ENCODE measurements around the gene NT5DC3. TPM values are rescaled to one million over a fixed set of nuclear protein-coding genes. Genes with fewer than 3 reads are reported as not detected.

The NT5DC3 gene
- total RNA-seq, 4 donors from 2014 or later = 12.7 to 16.7 (median 16.2) TPM

DNA sequence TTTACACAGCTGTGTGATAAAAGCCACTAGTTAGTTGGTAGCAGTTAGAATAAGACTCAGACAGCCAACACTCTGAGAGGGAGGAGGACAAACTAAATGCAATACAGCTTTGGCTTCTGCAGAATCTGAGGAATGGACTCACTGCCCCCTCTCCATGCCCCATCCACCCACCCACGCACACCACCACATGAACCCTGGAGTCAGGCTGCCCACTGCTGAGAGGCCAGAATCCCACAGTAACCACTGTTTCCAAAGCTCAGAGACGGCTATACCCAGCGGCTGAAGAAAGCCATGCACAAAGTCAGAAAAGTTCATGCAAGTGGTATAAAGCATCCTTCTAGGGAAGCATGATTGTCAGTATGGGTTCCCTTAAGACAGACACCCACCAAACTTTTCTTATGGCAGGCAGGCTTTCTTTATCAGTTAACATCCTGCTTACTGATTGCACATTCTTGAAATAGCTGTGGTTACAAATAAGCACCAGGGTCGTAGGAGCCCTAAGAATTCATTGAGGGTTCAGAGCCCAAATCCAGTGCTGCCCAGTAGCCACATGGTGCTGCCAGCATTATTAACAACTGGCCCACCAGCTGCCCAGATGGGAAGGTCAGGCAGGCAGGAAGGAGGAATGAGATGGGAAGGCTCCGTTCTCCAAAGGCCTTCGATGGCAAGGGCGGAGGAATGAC lies 61.5 kb downstream of the NT5DC3 start:
- WGBS, 2 donors = 44 to 54% methylated on average over 7 of the region's 7 CpGs
- TF ChIP-seq POLR2A (IDR thresholded peaks at IDR 0.05) (no peak), EP300 (IDR thresholded peaks at IDR 0.05) (no peak)
- TF ChIP-seq, protein P1, sequence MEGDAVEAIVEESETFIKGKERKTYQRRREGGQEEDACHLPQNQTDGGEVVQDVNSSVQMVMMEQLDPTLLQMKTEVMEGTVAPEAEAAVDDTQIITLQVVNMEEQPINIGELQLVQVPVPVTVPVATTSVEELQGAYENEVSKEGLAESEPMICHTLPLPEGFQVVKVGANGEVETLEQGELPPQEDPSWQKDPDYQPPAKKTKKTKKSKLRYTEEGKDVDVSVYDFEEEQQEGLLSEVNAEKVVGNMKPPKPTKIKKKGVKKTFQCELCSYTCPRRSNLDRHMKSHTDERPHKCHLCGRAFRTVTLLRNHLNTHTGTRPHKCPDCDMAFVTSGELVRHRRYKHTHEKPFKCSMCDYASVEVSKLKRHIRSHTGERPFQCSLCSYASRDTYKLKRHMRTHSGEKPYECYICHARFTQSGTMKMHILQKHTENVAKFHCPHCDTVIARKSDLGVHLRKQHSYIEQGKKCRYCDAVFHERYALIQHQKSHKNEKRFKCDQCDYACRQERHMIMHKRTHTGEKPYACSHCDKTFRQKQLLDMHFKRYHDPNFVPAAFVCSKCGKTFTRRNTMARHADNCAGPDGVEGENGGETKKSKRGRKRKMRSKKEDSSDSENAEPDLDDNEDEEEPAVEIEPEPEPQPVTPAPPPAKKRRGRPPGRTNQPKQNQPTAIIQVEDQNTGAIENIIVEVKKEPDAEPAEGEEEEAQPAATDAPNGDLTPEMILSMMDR (IDR thresholded peaks at IDR 0.05) = no peak
- no peaks in the 10 kb centered on the region for H3K27me3 ChIP-seq
- no peak overlapping the region for H3K4me3 ChIP-seq
- H3K36me3 ChIP-seq = peaks cover 0 to 62% (median 0%) of the 10 kb centered on the region in 3 donors
- peak overlapping the region in 2 of 4 donors; percentile 54 to 71 for H3K27ac ChIP-seq
- peaks cover 0 to 30% (median 5%) of the 10 kb centered on the region in 4 donors for H3K4me1 ChIP-seq
- no peak for DNase-seq (ENCODE audit: low spot score in 2 of 2)
- H3K9me3 ChIP-seq = no peaks in the 10 kb centered on the region

DNA sequence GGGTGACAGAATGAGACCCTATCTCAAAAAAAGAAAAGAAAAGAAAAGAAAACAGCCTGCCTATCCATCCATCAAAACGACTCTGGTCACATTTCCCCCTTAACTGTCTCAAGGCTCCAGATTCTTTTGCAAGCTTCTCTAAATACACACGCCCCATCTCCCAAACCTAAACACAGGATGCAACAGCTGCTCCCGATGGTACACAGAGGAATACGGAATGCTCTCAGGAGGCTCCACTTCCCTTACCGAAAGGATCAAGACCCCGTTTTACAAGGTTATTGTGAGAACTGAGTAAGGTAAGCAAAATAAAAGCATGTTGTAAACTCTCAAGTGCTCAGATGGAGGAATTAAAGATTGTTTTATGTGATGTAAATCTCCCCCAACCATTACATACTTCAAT lies 62.3 kb downstream of the NT5DC3 start:
- Histone ChIP-seq H3K4me1 (peaks cover 0 to 35% (median 5%) of the 10 kb centered on the region in 4 donors), H3K4me3 (no peak overlapping the region), H3K36me3 (peaks cover 0 to 55% (median 0%) of the 10 kb centered on the region in 3 donors), H3K27ac (peak overlapping the region in 2 of 4 donors; percentile 31 to 70), H3K9me3 (no peaks in the 10 kb centered on the region), H3K27me3 (no peaks in the 10 kb centered on the region)
- TF ChIP-seq EP300 (IDR thresholded peaks at IDR 0.05) (no peak), POLR2A (IDR thresholded peaks at IDR 0.05) (no peak)
- TF ChIP-seq, protein P1 (IDR thresholded peaks at IDR 0.05) = no peak
- 33 to 47% methylated on average over 6 of the region's 6 CpGs for WGBS, 2 donors
- no peak for DNase-seq (ENCODE audit: low spot score in 2 of 2)

DNA sequence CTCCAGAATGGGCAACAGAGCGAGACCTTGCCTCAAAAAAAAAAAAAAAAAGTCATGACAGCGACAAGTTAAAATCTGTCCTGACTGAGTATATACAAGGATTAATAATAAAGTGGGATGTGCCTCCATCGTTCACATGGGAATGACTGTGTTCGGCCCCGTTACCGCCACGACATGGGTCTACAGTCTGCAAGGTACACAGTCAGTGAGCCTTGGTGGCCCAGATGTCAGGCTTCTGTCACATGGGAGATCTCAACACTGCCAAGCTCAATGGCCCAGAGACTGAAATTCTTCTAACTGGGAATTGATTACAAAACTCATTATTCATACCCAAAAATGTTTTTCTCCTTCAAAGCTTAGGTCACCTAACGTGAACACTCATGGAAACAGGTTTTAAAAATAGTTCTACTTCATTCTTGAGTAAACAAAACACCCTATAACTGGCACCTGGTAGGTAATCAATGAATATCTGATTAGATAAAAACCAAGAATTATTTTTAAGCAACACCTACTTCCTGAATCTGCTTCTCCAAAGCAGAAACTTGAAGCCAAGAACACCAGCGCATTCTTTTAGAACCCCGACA lies 66.0 kb downstream of the NT5DC3 start:
- 86 to 87% methylated on average over 10 of the region's 10 CpGs for WGBS, 2 donors
- Histone ChIP-seq H3K27me3 (no peaks in the 10 kb centered on the region), H3K9me3 (no peaks in the 10 kb centered on the region), H3K4me1 (peaks cover 0 to 53% (median 10%) of the 10 kb centered on the region in 4 donors), H3K27ac (peak overlapping the region in 1 of 4 donors; percentile 18), H3K36me3 (peaks cover 0 to 28% (median 0%) of the 10 kb centered on the region in 3 donors), H3K4me3 (no peak overlapping the region)
- TF ChIP-seq, protein P1 (IDR thresholded peaks at IDR 0.05) = no peak
- no peak for TF ChIP-seq POLR2A (IDR thresholded peaks at IDR 0.05)
- no peak for TF ChIP-seq EP300 (IDR thresholded peaks at IDR 0.05)
- no peak for DNase-seq (ENCODE audit: low spot score in 2 of 2)

DNA sequence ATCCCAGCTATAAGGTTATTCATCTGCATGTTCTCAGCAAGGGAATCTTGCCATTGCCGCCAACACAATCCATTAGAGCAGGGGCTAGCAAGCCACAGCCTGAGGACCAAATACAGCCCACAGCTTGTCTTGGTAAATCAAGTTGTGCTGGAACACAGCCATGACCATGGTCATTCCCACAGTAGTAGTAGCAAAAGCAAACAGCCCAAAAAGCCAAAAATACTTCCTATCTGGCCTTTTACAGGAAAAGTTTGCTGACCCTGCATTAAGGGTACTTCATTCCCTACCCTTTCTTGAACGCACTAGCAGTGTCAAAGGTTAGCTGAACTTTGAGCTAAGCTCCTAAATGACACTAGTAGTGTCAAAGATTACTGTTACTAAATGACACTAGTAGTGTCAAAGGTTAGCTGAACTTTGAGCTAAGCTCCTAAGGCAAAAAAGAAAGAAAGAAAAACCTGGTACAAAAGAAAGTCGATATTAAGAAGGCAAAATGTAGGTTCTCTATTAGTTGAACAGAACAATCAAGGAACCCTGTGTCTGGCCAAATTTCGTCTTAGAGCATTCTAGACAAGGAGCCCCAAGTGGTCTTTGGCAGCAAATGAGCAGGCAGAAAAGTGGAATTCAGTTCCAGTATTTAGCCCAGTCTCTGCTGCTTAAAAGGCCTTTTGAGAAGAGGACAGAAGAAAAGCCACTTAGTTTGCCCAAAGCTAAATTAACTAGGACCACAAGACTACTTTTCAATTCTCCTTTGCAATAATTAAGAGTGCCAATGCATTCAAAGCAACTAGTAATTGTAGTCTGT lies 67.7 kb downstream of the NT5DC3 start:
- DNase-seq (ENCODE audit: low spot score in 2 of 2) = no peak
- H3K4me1 ChIP-seq = peaks cover 0 to 36% (median 6%) of the 10 kb centered on the region in 4 donors
- TF ChIP-seq, protein P1 (IDR thresholded peaks at IDR 0.05) = no peak
- TF ChIP-seq POLR2A (IDR thresholded peaks at IDR 0.05) (no peak), EP300 (IDR thresholded peaks at IDR 0.05) (no peak)
- peaks cover 0 to 32% (median 0%) of the 10 kb centered on the region in 3 donors for H3K36me3 ChIP-seq
- 22 to 32% methylated on average over 4 of the region's 4 CpGs for WGBS, 2 donors
- H3K27me3 ChIP-seq = no peaks in the 10 kb centered on the region
- H3K9me3 ChIP-seq = no peaks in the 10 kb centered on the region
- H3K4me3 ChIP-seq = no peak overlapping the region
- H3K27ac ChIP-seq = peak overlapping the region in 3 of 4 donors; percentile 2 to 63 (median 42)

Measured in tibial nerve (tissue), 4 donors.